GM23338 (cell line): ENCODE measurements around the gene VMAC. TPM values are rescaled to one million over a fixed set of nuclear protein-coding genes. Genes with fewer than 3 reads are reported as not detected.

Source experiments
- ATAC-seq: fragments of 200-7000 bp; cut with Tn5 transposase; 3 replicates; pipeline ENCODE4 v1.9.1; 2020
- DNase-seq: peaks from one replicate; pipeline ENCODE4 v3.0.0-alpha.2; 2015; ENCODE audit warnings: low spot score
- H2AFZ ChIP-seq: fragments of 200-600 bp; sonication (generic); 2 replicates; pipeline ENCODE4 v1.8.0; 2016; ENCODE audit warnings: antibody characterized with exemption, mild to moderate bottlenecking, moderate library complexity
- H3F3A ChIP-seq: fragments of 200-600 bp; sonication (generic); replicated peaks from 2 replicates; pipeline ENCODE4 v1.8.0; 2017; ENCODE audit warnings: antibody characterized with exemption, mixed run types, low read depth
- H3K27ac ChIP-seq: fragments of 200-600 bp; sonication (generic); 2 replicates; pipeline ENCODE4 v1.6.1; 2016; ENCODE audit warnings: low read depth
- H3K27me3 ChIP-seq: fragments of 200-600 bp; sonication (generic); 2 replicates; pipeline ENCODE4 v1.8.0; 2016; ENCODE audit warnings: mild to moderate bottlenecking, mixed run types, moderate library complexity; ENCODE audit not compliant: insufficient read depth
- H3K36me3 ChIP-seq: fragments of 200-600 bp; sonication (generic); 2 replicates; pipeline ENCODE4 v1.8.0; 2016; ENCODE audit warnings: mild to moderate bottlenecking; ENCODE audit not compliant: insufficient read depth
- H3K4me1 ChIP-seq: fragments of 200-600 bp; sonication (generic); 2 replicates; pipeline ENCODE4 v1.8.0; 2016; ENCODE audit warnings: mild to moderate bottlenecking, moderate library complexity; ENCODE audit not compliant: insufficient read depth
- H3K4me2 ChIP-seq: fragments of 200-600 bp; sonication (generic); 2 replicates; pipeline ENCODE4 v1.7.1; 2017; ENCODE audit warnings: mixed run types
- H3K4me3 ChIP-seq: fragments of 200-600 bp; sonication (generic); 2 replicates; pipeline ENCODE4 v1.6.1; 2016; ENCODE audit warnings: mixed run types
- H3K79me2 ChIP-seq: fragments of 200-600 bp; sonication (generic); replicated peaks from 2 replicates; pipeline ENCODE4 v1.8.0; 2017; ENCODE audit warnings: mild to moderate bottlenecking; ENCODE audit not compliant: insufficient read depth
- H3K9me2 ChIP-seq: fragments of 200-600 bp; sonication (generic); 2 replicates; pipeline ENCODE4 v1.8.0; 2017; ENCODE audit not compliant: insufficient read depth
- H4K20me1 ChIP-seq: fragments of 200-600 bp; sonication (generic); replicated peaks from 2 replicates; pipeline ENCODE4 v1.8.0; 2017; ENCODE audit warnings: mild to moderate bottlenecking; ENCODE audit not compliant: insufficient read depth
- H3K27ac Mint-ChIP-seq: 2 replicates; pipeline ENCODE4 v1.8.0; 2020; ENCODE audit warnings: inconsistent platforms, mild to moderate bottlenecking, moderate library complexity, mixed read lengths
- H3K27me3 Mint-ChIP-seq: 3 replicates; pipeline ENCODE4 v1.8.0; 2022; ENCODE audit warnings: low read depth, mild to moderate bottlenecking, moderate library complexity, mixed read lengths, inconsistent platforms; ENCODE audit not compliant: insufficient read depth, poor library complexity
- H3K36me3 Mint-ChIP-seq: 3 replicates; pipeline ENCODE4 v1.8.0; 2021; ENCODE audit warnings: low read depth, mild to moderate bottlenecking, inconsistent platforms, moderate library complexity, mixed read lengths
- H3K4me1 Mint-ChIP-seq: 3 replicates; pipeline ENCODE4 v1.8.0; 2020; ENCODE audit warnings: mild to moderate bottlenecking, inconsistent platforms, mixed read lengths
- H3K4me3 Mint-ChIP-seq: 3 replicates; pipeline ENCODE4 v1.8.0; 2021; ENCODE audit warnings: moderate library complexity, mild to moderate bottlenecking, inconsistent platforms, mixed read lengths
- H3K9me3 Mint-ChIP-seq: 3 replicates; pipeline ENCODE4 v1.8.0; 2020; ENCODE audit warnings: moderate library complexity, mild to moderate bottlenecking, inconsistent platforms, mixed read lengths
- CREB1 ChIP-seq: fragments of 250-450 bp; sonication (Bioruptor Pico); IDR thresholded peaks from 2 replicates; pipeline ENCODE4 v1.5.0; 2020; ENCODE audit warnings: low read depth, mild to moderate bottlenecking, moderate library complexity
- EZH2 ChIP-seq: fragments of 200-600 bp; sonication (generic); IDR thresholded peaks from one replicate; pipeline ENCODE4 v1.8.0; 2017; ENCODE audit warnings: antibody characterized with exemption, mild to moderate bottlenecking, low read depth; ENCODE audit not compliant: unreplicated experiment
- EZH2phosphoT487 ChIP-seq: fragments of 200-600 bp; sonication (generic); IDR thresholded peaks from one replicate; pipeline ENCODE4 v1.8.1; 2018; ENCODE audit warnings: antibody characterized with exemption; ENCODE audit not compliant: unreplicated experiment
- JUNB ChIP-seq: IDR thresholded peaks from one replicate; pipeline ENCODE4 v1.6.1; 2016; ENCODE audit warnings: antibody characterized with exemption; ENCODE audit not compliant: unreplicated experiment
- NANOG ChIP-seq: IDR thresholded peaks from 2 replicates; pipeline ENCODE4 v1.6.1; 2016; ENCODE audit warnings: antibody characterized with exemption, borderline replicate concordance
- POLR2AphosphoS5 ChIP-seq: IDR thresholded peaks from 2 replicates; pipeline ENCODE4 v1.6.1; 2016; ENCODE audit warnings: antibody characterized with exemption, low read depth
- STAT1 ChIP-seq: IDR thresholded peaks from one replicate; pipeline ENCODE4 v1.6.1; 2016; ENCODE audit warnings: antibody characterized with exemption; ENCODE audit not compliant: unreplicated experiment
- ZNF114 ChIP-seq: fragments of 250-450 bp; sonication (Bioruptor Pico); IDR thresholded peaks from 2 replicates; pipeline ENCODE4 v1.5.0; 2020; ENCODE audit warnings: mild to moderate bottlenecking, moderate library complexity
- ZNF331 ChIP-seq: fragments of 250-450 bp; sonication (Bioruptor Pico); IDR thresholded peaks from 2 replicates; pipeline ENCODE4 v1.5.0; 2020; ENCODE audit warnings: low read depth, mild to moderate bottlenecking, moderate library complexity
- polyA plus RNA-seq: library from polyadenylated mRNA; unstranded; fragments of >200 nt; fragmentation: Nextera tagmentation; extraction: Ambion mirVana; gene quantifications from 2 replicates; pipeline ENCODE4 v1.2.1, GENCODE V29; 2016
- total RNA-seq: library from RNA; depleted of rRNA; stranded (reverse); fragments of >200 nt; shearing (Covaris generic); gene quantifications from 2 replicates; pipeline ENCODE4 v1.2.3, GENCODE V29; 2014
- TF ChIP-seq, protein P1 (sequence below): IDR thresholded peaks from 2 replicates; pipeline ENCODE4 v1.6.1; 2016; ENCODE audit warnings: antibody characterized with exemption
- TF ChIP-seq, protein P2 (sequence below): fragments of 250-450 bp; sonication (Bioruptor Pico); IDR thresholded peaks from 2 replicates; pipeline ENCODE4 v1.5.0; 2020; ENCODE audit warnings: mild to moderate bottlenecking, moderate library complexity
- TF ChIP-seq, protein P3 (sequence below): IDR thresholded peaks from one replicate; pipeline ENCODE4 v1.6.1; 2018; ENCODE audit warnings: antibody characterized with exemption; ENCODE audit not compliant: unreplicated experiment
- TF ChIP-seq, protein P4 (sequence below), 2 experiments: fragments of 200-600 bp in 1 of 2; sonication (generic) in 1 of 2; conservative IDR thresholded peaks; 2 replicates each; pipeline versions ENCODE4 v1.5.1 to v1.6.1; 2016 to 2017; ENCODE audit warnings: antibody characterized with exemption in 2 of 2, low read depth in 2 of 2, mild to moderate bottlenecking in 2 of 2, moderate library complexity in 1 of 2

VMAC gene
- total and polyA plus RNA-seq, 2 experiments from 2014 or later, result 0.79 to 3.7 TPM

DNA sequence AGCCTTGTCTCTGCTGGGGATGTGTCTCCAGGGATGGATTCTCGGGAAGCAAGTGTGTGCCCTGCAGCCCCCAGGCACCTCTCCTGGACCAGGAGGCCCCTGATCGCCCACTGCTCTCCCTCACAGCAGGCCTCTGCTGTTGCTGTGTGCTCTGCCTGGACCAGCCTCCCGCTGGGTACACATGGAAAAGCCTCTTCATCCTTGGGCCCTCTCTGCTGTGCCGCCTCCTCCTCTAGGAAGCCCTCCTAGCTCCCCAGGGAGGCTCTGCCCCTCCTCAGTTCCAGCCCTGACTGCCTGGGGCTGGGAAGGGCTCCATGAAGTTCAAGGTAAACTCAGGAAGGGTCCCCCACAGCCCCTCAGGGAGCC is 13.1 kb upstream of the VMAC start:
- Mint-ChIP-seq H3K36me3 (peaks cover 4% of the 10 kb centered on the region; the same call in 2 of the 3 replicates), H3K27ac (no peak overlapping the region), H3K9me3 (no peaks in the 10 kb centered on the region), H3K27me3 (peaks cover 8% of the 10 kb centered on the region), H3K4me1 (no peaks in the 10 kb centered on the region; the same call in 1 of the 3 replicates), H3K4me3 (no peak overlapping the region)
- H3F3A ChIP-seq, result no peaks in the 10 kb centered on the region
- no peaks in the 10 kb centered on the region for H3K79me2 ChIP-seq
- DNase-seq (no peak), ATAC-seq (peak; percentile 22)
- peaks cover 4% of the 10 kb centered on the region; the same call in 1 of the 2 replicates for H3K4me1 ChIP-seq
- TF ChIP-seq NANOG (no peak), JUNB (no peak), ZNF331 (CRISPR knock-in tag) (no peak), ZNF114 (CRISPR knock-in tag) (no peak), CREB1 (CRISPR knock-in tag) (no peak), EZH2 (no peak), EZH2phosphoT487 (no peak), STAT1 (no peak), POLR2AphosphoS5 (no peak)
- TF ChIP-seq, protein P1, sequence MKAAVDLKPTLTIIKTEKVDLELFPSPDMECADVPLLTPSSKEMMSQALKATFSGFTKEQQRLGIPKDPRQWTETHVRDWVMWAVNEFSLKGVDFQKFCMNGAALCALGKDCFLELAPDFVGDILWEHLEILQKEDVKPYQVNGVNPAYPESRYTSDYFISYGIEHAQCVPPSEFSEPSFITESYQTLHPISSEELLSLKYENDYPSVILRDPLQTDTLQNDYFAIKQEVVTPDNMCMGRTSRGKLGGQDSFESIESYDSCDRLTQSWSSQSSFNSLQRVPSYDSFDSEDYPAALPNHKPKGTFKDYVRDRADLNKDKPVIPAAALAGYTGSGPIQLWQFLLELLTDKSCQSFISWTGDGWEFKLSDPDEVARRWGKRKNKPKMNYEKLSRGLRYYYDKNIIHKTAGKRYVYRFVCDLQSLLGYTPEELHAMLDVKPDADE, result no peak
- TF ChIP-seq, protein P2, sequence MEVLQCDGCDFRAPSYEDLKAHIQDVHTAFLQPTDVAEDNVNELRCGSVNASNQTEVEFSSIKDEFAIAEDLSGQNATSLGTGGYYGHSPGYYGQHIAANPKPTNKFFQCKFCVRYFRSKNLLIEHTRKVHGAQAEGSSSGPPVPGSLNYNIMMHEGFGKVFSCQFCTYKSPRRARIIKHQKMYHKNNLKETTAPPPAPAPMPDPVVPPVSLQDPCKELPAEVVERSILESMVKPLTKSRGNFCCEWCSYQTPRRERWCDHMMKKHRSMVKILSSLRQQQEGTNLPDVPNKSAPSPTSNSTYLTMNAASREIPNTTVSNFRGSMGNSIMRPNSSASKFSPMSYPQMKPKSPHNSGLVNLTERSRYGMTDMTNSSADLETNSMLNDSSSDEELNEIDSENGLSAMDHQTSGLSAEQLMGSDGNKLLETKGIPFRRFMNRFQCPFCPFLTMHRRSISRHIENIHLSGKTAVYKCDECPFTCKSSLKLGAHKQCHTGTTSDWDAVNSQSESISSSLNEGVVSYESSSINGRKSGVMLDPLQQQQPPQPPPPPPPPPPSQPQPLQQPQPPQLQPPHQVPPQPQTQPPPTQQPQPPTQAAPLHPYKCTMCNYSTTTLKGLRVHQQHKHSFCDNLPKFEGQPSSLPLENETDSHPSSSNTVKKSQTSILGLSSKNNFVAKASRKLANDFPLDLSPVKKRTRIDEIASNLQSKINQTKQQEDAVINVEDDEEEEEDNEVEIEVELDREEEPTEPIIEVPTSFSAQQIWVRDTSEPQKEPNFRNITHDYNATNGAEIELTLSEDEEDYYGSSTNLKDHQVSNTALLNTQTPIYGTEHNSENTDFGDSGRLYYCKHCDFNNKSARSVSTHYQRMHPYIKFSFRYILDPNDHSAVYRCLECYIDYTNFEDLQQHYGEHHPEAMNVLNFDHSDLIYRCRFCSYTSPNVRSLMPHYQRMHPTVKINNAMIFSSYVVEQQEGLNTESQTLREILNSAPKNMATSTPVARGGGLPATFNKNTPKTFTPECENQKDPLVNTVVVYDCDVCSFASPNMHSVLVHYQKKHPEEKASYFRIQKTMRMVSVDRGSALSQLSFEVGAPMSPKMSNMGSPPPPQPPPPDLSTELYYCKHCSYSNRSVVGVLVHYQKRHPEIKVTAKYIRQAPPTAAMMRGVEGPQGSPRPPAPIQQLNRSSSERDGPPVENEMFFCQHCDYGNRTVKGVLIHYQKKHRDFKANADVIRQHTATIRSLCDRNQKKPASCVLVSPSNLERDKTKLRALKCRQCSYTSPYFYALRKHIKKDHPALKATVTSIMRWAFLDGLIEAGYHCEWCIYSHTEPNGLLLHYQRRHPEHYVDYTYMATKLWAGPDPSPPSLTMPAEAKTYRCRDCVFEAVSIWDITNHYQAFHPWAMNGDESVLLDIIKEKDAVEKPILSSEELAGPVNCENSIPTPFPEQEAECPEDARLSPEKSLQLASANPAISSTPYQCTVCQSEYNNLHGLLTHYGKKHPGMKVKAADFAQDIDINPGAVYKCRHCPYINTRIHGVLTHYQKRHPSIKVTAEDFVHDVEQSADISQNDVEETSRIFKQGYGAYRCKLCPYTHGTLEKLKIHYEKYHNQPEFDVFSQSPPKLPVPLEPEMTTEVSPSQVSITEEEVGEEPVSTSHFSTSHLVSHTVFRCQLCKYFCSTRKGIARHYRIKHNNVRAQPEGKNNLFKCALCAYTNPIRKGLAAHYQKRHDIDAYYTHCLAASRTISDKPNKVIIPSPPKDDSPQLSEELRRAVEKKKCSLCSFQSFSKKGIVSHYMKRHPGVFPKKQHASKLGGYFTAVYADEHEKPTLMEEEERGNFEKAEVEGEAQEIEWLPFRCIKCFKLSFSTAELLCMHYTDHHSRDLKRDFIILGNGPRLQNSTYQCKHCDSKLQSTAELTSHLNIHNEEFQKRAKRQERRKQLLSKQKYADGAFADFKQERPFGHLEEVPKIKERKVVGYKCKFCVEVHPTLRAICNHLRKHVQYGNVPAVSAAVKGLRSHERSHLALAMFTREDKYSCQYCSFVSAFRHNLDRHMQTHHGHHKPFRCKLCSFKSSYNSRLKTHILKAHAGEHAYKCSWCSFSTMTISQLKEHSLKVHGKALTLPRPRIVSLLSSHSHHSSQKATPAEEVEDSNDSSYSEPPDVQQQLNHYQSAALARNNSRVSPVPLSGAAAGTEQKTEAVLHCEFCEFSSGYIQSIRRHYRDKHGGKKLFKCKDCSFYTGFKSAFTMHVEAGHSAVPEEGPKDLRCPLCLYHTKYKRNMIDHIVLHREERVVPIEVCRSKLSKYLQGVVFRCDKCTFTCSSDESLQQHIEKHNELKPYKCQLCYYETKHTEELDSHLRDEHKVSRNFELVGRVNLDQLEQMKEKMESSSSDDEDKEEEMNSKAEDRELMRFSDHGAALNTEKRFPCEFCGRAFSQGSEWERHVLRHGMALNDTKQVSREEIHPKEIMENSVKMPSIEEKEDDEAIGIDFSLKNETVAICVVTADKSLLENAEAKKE (CRISPR knock-in tag), result no peak
- TF ChIP-seq, protein P3, sequence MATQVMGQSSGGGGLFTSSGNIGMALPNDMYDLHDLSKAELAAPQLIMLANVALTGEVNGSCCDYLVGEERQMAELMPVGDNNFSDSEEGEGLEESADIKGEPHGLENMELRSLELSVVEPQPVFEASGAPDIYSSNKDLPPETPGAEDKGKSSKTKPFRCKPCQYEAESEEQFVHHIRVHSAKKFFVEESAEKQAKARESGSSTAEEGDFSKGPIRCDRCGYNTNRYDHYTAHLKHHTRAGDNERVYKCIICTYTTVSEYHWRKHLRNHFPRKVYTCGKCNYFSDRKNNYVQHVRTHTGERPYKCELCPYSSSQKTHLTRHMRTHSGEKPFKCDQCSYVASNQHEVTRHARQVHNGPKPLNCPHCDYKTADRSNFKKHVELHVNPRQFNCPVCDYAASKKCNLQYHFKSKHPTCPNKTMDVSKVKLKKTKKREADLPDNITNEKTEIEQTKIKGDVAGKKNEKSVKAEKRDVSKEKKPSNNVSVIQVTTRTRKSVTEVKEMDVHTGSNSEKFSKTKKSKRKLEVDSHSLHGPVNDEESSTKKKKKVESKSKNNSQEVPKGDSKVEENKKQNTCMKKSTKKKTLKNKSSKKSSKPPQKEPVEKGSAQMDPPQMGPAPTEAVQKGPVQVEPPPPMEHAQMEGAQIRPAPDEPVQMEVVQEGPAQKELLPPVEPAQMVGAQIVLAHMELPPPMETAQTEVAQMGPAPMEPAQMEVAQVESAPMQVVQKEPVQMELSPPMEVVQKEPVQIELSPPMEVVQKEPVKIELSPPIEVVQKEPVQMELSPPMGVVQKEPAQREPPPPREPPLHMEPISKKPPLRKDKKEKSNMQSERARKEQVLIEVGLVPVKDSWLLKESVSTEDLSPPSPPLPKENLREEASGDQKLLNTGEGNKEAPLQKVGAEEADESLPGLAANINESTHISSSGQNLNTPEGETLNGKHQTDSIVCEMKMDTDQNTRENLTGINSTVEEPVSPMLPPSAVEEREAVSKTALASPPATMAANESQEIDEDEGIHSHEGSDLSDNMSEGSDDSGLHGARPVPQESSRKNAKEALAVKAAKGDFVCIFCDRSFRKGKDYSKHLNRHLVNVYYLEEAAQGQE, result no peak
- TF ChIP-seq, protein P4, sequence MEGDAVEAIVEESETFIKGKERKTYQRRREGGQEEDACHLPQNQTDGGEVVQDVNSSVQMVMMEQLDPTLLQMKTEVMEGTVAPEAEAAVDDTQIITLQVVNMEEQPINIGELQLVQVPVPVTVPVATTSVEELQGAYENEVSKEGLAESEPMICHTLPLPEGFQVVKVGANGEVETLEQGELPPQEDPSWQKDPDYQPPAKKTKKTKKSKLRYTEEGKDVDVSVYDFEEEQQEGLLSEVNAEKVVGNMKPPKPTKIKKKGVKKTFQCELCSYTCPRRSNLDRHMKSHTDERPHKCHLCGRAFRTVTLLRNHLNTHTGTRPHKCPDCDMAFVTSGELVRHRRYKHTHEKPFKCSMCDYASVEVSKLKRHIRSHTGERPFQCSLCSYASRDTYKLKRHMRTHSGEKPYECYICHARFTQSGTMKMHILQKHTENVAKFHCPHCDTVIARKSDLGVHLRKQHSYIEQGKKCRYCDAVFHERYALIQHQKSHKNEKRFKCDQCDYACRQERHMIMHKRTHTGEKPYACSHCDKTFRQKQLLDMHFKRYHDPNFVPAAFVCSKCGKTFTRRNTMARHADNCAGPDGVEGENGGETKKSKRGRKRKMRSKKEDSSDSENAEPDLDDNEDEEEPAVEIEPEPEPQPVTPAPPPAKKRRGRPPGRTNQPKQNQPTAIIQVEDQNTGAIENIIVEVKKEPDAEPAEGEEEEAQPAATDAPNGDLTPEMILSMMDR (conservative IDR thresholded peaks at IDR 0.05; ENCODE audit: low read depth in 2 of 2), result no peak
- H3K9me2 ChIP-seq, result no peaks in the 10 kb centered on the region
- H3K4me3 ChIP-seq, result no peak overlapping the region; the same call in 1 of the 2 replicates
- no peaks in the 10 kb centered on the region; the same call in 1 of the 2 replicates for H4K20me1 ChIP-seq
- H3K27me3 ChIP-seq, result no peaks in the 10 kb centered on the region
- no peak overlapping the region for H2AFZ ChIP-seq
- no peak overlapping the region for H3K27ac ChIP-seq
- 0 out of 2 replicates have a peak overlapping the region, but pooled peaks have one; percentile 51 for H3K4me2 ChIP-seq
- no peaks in the 10 kb centered on the region for H3K36me3 ChIP-seq
